RPMI8226 (cell line): ENCODE measurements around the gene TTLL3.
A peak's percentile ranks its signal among the peaks of the same experiment; 100 is the strongest.

Experiments
- DNase-seq: peaks from one replicate; pipeline ENCODE4 v3.0.0-alpha.2; 2015

The TTLL3 gene

DNA sequence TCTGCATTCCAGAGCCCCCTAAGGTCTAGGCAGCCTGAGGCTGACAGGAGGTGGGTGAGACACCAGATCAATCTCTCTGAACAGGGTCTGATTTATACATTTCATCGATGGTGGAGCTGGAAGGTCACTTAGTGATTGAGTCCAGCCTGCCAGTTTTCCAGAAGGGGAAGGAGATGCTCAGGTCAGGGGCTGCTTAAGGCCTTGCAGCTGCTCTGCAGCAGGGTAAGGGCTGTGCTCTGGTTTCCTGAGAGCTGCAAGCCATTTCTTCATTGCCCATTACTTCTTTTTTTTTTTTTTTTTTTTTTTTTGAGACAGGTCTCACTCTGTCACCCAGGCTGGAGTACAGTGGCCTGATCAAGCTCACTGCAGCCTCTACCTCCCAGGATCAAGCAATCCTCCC, 28.5 kb upstream of the TTLL3 start:
- DNase-seq, result no peak

DNA sequence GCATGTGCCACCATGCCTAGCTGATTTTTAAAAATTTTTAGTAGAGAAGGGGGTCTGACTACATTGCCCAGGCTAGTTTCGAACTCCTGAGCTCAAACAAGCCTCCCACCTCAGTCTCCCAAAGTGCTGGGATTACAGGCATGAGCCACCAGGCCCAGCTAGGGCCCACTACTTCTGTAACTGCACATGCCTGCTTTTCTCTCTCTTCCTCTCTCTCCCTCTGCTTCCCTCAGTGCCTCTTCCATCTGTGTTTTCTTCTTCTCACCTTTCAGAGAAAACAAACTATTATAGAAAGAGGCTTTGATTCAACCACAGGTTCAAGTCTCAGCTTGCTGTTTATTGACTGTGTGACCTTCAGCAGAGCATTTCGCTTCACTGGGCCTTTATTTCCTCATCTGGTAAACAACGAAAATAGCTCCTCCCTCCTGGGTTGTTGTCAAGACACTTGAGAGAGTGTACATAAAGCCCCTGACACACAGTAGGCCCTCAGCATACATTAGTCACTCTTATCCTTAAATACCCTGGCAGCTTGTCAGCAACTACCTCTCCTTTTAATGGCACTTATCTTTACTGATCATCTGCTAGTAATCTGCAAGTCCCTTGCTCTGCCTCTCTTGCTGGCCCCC, 28.0 kb upstream of the TTLL3 start:
- DNase-seq, result no peak

DNA sequence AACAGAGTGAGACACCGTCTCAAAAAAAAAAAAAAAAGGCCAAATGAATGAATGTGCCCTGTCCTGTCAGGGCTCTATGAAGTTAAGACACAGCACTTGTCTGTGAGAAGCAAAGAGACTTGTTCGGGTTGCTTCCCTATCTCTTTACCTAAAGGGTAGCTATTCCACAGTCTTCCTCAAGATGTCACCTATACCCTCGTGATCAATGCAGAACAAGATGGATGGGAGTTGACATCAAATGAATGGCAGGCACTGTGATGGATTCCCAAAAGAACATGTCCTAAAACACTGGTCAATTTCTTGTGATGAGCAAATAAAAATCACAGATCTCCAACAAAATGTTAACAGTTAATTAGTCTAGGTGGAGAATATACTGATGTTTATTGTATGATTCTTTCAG, 27.3 kb upstream of the TTLL3 start:
- peak; percentile 20 for DNase-seq

DNA sequence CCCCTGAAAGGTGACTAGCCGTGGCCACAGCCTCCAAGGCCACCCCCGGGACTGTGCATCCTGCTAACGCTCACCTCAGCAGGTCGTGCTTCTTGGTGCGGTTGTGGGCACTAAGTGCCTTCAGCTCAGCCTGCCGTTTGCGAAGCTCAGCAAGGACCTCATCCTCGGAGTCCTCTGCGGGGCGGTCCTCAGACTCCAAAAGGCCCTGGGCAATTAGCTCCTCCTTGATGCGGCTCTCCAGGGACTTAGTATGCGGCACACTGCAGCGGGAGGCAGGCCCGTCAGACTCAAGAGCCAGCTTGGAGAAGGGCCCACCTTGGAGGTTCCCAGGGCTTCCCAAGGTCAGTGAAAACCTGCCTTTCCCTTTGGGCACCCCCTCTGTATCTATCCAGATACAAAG, 26.1 kb upstream of the TTLL3 start:
- DNase-seq, result no peak

DNA sequence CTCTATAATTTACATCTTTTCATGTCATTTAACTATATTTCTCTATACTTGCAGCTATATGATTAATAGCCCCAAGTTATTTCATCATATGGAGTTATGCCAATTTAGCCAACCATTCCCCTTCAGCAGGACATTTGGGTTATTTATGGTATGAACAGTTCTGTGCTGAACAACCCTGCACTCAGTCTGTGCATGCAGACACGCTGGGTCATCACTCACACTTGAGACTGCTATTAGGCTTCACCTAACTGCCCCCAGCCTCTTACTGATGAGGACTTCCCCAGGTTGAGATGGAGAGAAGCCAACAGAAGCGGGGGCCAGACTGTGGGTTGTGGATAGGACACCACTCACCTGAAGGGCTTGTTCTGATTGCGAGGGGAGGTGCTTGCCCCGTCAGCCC, 25.1 kb upstream of the TTLL3 start:
- no peak for DNase-seq

DNA sequence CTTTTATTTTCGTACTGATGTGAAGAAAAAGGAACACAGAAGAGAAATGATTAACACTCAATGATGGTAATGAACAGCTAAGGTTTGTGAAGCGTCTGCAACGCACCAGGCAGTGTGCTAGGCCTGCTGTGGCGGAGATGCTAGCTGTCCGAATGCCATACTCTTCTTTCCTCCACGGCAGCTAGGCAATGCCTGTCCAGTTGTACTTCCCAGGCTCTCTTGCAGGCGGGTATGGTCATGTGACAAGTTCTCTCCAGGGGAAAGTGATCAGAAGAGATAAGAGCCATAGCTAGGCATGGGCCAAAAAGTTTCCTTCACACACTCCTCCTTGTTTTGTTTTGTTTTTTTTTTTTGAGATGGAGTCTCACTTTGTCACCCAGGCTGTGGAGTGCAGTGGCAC, 24.5 kb upstream of the TTLL3 start:
- no peak for DNase-seq

DNA sequence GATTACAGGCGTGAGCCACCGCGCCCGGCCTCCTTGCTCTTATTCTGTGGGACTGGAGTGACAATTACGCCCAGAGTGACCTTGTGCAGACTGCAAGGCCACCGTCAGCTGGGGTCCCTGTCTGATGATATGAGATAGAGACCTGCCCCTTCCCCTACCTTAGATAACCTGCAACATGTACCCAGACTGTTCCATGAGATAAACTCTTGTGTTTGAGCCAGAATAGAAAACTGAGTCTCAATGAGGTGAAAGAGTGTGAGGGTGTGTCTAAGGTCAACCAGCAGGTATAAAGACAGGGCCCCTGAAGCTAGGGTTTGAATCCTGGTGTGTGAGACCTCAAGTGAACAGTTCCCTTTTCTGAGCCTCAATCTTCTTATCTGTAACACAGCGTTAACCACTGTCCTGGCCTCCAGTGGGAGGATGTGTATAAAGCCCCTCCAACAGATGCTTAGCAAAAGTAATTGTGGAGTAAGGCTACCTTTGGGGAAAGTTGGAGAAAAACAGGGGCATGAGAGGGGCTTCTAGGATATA, 23.8 kb upstream of the TTLL3 start:
- DNase-seq, result no peak

DNA sequence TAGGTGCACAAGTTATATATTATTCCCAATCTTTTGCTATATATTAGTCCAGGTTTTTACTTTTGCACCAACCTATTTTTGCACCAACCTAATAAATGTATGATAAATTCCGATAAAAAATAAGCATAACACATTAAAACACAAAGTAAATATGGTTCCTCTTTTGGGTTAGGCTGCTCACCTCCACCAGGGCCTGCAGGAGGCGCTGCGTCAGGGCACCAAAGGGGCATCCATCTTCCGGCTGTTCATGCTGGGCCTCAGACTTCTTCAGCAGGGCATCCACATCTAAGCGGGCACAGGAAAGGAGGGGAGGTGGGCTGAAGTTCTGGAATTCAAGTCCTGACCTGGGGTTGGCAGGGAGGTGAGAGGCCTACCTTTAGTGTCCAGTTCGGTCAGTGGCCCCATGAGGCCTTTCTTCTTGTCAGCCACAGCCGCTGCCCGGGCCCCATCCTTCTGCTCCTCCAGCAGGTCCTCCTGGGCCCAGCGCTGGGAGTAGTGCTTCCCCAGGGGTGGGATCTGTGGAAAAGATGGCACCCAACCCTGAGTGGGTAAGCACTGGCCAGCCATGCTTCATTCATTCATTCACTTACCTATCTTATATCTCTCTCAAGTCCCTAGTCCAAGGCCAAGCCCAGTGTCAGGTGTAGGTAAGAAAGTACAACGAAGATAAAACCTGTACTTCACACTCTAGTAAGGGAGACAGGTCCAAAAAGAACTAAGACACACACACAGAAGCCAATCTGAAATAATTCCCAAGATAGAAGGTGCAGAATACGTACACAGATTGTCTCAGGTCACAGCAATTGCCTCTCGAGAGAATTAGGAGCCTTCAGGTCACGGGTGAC, 23.0 kb upstream of the TTLL3 start:
- DNase-seq, result no peak

DNA sequence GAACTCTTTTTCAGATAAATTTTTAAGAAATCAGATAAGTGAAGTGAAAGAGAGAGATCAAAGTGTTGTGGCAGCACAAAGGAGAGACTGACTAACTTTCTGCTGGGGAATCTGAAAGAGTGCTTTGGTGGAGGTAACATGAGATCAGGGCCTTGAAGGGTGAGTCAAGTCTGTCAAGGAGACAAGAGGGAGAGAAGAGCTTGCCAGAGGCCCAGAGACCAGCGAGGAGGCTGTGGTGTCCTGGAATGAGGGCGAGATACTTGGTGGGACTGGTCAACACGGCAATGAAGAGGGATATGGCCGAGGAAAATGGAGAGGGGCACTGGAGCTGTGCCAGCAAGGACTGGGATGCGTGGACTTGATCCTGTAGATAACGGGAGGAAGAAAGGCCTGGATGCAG, 22.3 kb upstream of the TTLL3 start:
- DNase-seq, result no peak

DNA sequence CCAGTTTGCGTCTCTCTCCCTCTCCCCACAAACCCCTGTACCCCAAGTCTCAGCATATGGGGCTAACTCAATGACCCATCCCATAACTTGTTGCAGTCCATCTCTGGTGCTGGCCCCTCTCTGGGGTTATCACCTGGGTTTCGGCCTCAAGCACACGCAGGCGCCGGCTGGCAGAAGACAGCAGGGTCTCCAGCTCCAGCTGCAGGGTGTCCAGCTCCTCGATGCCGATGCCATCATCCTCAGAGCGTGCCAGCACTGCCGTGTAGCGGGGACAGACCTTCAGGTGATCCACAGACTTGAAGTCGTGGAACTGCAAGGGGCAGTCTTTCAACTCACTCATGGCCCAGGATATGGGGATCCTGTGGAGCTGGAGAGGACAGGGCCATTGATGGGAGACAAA, 18.9 kb upstream of the TTLL3 start:
- no peak for DNase-seq

DNA sequence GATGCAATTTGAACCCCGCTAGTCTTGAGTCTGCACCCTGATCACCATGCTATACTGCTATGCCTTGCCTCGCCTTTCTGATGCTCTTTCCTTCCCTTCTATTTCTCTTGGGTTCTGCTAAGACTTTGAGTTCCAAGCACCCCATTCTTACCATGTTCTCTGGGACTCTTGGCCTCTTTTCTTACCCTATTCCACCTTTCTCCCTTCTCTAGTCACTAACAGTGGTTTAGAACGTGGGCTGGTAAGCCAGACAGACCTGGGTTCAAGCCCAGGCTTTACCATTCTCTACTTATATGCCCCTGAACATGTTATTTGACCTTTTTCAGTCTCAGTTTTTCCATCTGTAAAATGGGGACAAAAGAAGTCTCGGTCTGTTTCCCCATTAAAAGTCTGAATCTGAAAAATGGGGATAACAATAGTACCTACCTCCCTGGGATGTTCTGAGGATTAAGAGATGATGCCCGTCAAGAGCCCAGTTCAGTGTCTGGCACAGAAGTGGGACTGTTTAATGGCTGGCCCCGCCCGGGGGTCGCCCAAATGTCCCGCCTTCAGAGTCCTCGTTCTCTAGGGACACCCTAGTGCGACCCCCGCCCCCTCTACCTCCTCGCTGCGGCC, 18.2 kb upstream of the TTLL3 start:
- DNase-seq, result no peak

DNA sequence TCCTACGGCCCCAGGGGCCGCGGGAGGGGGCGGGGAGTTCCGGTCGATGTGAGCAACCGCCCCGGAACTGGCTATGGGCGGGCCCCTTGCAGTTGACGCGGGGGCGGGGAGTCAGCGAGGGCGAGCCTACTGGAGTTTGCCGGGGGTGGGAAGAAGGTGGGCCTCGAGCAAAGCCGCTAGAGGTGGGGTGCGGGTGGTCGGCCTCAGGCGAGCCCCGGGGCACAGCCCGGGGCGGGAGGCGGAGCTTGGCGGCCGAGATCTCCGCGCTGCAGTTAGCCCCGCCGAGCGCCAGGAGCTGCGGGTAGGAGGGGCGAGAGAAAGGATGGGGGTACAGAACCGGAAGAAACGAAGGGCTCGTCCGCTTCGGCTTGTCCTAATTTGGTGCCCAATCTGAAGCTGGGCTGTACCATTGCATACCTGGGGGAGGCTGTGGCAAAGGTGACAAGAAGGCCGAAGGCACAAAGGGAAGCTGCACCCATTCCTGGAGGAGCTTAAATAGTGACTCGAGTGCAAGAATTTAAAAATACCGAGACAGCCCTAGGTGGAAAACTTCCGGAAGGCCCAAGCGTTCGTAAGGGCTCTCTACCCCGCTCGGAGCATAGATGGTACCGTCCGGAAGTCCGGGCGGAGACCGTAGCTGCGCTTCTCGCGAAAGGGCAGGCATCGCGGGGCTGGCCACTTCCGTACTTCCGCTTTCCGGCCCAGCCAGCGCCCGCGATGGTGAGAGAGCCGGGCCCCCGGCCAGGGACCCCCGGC, 17.5 kb upstream of the TTLL3 start, which contains the start of the genes ARPC4 and TADA3:
ARPC4 (plus strand) TSS at position 678 of the 756 bp plus-strand sequence; CDS start at position 718, 40 bp downstream.
TADA3 (minus strand) TSS at position 69 of the 756 bp plus-strand sequence. CDS start 1,007 bp downstream, outside the sequence.
- peak; percentile 96 for DNase-seq

DNA sequence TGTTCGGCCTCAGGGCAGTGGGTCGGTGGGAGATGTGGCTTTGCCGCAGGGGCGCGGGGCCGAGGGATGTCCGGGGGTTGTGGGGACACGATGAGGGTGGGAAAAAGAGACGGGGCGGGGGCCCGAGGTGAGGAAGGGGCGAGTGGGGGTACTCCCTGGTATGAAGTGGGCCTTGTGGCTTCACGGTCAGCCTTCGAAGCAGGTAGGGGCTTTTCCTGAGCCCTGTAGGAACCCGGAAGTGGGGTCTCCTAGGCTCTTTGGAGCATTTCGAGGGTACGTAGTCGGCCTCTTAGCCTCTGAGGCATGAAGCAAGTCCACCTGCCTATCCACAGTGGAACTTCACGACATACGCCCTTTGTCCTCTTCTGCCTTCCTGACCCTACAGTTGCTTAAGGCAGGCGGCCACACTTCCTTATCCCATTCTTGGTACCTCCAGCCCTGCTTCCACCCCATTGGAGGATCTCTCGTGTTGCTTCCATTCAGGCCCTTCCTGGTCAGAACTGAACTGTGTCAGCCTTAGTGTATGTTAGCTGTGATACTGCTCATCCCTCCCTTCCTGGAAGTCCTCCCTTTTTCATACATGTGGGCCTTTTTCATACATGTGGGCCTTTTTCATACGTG, 16.8 kb upstream of the TTLL3 start:
- DNase-seq, result peak; percentile 21

DNA sequence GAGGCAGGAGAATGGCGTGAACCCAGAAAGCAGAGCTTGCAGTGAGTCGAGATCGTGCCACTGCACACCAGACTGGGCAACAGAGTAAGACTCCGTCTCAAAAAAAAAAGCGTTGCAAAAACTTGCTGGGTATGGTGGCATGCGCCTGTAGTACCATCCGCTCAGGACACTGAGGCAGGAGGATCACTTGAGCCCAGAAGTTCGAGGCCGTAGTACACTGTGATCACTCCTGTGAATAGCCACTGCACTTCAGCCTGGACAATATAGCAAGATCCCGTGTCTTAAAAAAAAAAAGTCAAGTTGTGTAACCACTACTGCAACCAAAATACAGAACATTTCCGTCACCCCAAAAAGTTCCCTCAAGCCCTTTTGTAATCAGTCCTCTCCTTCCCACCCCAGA, 15.7 kb upstream of the TTLL3 start:
- DNase-seq, result no peak

DNA sequence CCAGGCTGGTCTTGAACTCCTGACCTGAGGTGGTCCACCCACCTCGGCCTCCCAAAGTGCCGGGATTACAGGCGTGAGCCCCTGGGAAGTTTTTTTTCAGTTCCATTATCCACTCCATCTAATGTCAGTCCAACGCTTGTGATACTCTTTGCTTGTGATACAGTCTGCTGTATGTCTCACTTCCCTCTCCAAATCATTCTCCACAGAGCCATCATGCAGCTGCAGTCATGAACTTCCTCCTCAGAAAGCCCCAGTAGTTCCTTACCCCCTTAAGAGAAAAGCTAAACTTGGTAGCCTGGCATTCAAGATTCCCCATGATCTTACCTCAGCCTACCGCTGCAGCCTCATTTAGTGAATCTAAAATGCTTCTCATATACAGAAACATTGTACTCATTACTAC, 14.9 kb upstream of the TTLL3 start:
- no peak for DNase-seq

DNA sequence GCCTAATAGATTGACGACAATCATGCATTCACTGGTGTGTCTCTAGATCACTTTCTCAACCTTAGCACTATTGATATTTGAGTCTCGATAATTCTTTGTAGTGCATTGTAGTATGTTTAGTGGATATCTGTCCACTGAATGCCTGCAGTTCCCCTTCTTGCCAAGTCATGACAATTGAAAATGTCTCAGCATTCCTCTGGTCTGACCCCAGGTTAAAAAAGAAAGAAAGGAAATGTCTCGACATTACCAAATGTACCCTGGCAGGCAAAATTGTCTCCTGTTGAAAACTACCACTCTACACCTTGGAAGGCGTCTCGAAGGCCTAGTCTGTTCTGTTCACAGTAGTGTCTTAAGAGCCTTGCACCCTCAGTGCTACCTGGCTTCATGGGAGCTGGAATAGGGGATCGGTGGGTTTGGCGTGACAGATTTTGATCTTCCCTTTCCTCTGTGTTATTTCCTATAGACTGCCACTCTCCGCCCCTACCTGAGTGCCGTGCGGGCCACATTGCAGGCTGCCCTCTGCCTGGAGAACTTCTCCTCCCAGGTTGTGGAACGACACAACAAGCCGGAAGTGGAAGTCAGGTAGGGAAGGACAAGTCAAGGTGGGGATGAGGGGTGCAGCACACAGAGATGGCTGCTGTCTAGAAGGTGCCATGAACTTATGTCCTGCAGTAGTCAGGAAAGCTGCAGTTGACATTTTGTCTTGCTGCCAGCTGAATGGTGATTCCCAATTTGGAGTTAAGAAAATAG, 12.7 kb upstream of the TTLL3 start:
- no peak for DNase-seq

DNA sequence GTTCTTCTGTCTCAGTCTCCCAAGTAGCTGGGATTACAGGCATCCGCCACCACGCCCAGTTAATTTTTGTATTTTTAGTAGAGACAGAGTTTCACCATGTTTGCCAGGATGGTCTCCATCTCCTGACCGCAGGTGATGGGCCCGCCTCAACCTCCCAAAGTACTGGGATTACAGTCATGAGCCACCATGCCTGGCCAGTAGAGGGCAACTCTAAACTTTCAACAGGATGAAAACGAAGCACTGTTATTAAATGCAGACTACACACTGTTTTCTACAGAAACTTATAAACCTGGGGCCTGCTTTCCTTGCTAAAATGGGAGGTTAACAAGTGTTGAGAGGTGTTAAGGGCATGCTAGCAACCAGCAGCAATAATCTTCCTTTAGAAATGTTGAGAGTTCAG, 9.5 kb upstream of the TTLL3 start:
- DNase-seq, result no peak

DNA sequence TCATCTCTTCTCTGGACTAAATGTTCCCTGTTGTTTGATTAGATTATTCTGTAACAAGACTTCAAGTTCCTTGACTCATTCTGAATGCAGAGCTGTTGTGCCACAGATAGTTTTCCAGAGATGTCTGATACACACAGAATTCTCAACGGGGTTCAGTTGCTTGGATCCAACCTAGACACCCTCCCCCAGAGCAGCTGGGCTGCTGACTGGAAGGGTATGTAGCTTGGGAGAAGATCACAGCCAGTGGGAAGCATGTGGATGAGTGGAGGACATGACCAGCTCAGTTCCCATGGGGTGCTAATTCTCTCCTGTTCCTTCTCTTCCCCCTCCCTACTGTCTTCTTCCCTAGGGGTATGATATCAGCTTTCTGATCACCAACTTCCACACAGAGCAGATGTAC, 6.6 kb upstream of the TTLL3 start:
- no peak for DNase-seq

DNA sequence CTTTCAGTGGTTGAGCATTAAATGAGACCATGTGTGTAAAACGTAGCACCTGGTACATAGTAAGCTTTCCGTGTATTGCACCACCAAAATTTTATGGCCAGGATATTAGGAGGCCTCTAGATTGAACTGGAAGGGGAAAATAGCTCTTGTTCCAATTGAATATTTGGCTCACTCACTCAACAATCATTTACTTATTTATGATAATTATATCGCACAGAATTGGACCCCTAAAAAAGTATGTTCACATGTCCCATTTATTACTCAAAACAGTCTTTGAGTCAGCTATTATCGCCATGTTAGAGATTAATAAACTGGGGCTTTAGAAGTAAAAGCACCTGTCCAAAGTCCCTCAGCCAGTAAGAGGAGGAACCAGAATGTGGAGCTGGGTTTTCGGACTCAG, 5.1 kb upstream of the TTLL3 start:
- DNase-seq, result no peak

DNA sequence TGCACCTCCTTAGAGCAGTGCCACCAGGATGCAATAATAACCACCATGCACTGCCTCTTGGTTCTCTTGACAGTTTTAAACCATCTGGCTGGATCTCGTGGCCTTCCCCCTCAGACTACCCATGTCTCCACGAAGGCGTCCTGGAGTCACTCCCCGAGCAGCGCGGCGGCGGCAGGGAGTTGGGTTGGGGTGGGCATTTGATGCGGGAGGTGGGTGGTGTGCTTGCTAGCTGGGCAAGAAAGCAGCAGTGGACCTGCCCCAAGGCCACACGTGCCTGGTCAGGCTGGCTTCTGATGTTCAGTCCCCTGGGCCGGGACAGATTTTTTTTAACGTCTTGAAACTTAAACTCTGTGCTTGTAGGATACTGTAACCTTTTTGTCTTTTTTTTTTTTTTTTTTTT, 3.9 kb upstream of the TTLL3 start:
- no peak for DNase-seq

DNA sequence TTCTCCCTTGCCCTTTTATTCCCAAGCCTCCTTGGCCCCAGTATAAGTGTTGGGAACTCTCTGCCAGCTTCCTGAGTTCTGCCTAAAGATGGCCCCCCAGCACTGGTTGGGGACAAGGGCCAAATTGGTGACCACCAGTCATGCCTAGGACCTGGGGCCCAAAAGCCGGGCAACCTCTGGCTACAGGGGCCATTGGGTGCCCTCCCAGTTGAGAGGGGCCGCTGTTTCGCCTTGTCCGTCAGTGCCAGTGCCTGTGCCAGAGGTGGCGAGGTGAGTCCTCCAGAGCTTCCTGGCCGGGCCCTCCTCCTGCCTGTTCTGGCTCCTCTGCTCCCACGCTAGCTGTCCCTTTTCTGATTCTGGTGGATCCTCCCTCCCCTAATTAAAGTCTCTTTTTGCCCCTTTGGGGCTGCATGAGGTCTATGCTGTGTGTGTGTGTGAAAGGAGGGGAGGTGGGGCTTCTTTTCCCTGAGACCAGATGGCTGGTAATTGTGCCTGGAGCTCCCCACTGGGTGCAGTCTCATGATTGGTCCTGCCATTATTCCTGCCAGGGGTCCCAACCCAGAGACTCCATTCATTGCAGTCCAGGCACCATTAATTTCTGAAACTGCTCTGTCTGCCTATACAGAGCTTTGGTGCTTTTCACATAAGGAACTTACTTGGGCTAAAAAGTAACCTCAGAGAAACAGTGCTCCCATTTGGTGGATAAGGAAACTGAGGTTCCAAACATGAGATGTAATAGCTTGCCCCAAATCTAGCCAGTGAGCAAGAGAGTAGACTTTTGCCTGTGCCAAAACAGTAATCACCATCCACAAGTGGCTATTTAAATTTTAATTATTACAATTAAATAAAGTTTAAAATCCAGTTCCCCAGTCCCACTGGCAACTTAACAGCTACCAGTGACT, 3.1 kb upstream of the TTLL3 start:
- DNase-seq, result no peak
